GM18507 (cell line): ENCODE data around the gene RIMS1.
"Not testable (repeated sequence)": the region's sequence is repeated elsewhere in the genome, so short reads cannot be mapped to it uniquely, and the experiment has no call there.

ENCODE experiments used
- DNase-seq: peaks from one replicate; pipeline ENCODE4 v3.0.0; 2011; ENCODE audit warnings: low read depth; ENCODE audit not compliant: insufficient read length; ENCODE audit errors: extremely low spot score
- FAIRE-seq: peaks from 2 replicates; lab custom pipeline; 2011; peaks lifted over from hg19 to GRCh38; lab: Jason Lieb, UNC

Gene RIMS1

DNA sequence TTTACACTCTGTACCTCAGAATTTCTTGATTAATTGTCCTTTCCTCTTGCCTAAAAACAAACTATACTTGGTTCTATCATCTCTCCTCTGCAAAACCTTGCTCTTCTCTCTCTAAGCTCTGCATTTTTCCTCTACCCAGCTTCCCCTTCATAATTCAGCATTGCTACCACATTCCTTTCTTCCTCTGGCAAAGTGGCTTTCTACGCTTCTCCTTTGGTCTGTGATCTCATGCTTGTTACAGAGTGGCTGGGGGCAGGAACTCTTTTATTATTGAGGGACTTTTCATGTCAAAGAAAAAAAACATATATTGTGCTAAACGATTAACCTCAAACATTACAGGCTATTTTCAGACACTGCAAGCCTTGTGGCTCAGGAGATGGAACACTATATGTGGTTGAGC, 402.2 kb downstream of the RIMS1 start:
- FAIRE-seq (no peak), DNase-seq (no peak)

GRCh38 chr6:72290620-72291019, 404.3 kb downstream of the RIMS1 start:
- no peak for FAIRE-seq

GRCh38 chr6:72296375-72296774, 410.0 kb downstream of the RIMS1 start:
- no peak for FAIRE-seq
- DNase-seq: no peak

More at GRCh38 chr6:72290620-72291019, 404.3 kb downstream of the RIMS1 start:
- no peak for DNase-seq

DNA sequence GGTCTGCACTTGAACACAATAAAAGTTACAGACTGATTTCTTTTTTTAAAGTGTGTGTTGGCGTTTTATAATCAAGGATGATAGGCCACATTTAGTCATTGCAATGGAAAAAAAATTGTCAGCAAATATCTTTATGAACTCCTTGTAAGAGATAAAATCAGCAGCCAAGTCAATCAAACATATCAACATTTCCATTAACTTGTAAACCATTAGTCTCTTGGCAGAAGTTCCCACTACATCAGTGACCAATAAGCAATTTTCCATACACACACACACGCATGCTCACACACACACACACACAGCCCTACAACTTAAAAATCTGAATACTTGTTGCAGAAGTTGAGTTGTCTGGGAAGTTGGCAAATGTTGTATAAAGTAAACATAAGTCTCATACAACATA, 419.6 kb downstream of the RIMS1 start:
- FAIRE-seq: no peak
- DNase-seq: no peak

- FAIRE-seq (no peak), DNase-seq (no peak)
Observed at GRCh38 chr6:72316675-72317380, 430.5 kb downstream of the RIMS1 start.

DNA sequence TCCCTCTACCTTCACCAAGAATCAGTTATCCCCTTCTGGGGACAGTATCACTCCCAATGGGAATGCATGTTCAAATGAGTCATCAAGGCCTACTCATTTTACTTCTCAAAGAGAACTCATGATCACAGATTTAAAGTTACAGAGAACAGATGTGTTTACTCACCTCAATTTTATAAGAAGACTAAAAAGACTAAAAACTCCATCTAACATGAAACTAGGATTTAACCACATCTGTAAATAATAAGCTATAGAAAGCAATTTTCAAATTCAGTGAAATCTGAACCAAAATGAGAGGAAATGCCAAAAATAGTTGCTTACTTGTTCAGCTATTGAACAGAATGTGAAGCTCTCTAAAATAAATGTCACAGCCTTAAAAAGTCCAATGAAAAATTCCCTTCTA, 435.4 kb downstream of the RIMS1 start:
- no peak for DNase-seq
- no peak for FAIRE-seq

GRCh38 chr6:72322771-72323170, 436.4 kb downstream of the RIMS1 start:
- FAIRE-seq: no peak

GRCh38 chr6:72324591-72324990, 438.2 kb downstream of the RIMS1 start:
- DNase-seq: no peak
- FAIRE-seq: no peak

More at GRCh38 chr6:72322771-72323170, 436.4 kb downstream of the RIMS1 start:
- no peak for DNase-seq

DNA sequence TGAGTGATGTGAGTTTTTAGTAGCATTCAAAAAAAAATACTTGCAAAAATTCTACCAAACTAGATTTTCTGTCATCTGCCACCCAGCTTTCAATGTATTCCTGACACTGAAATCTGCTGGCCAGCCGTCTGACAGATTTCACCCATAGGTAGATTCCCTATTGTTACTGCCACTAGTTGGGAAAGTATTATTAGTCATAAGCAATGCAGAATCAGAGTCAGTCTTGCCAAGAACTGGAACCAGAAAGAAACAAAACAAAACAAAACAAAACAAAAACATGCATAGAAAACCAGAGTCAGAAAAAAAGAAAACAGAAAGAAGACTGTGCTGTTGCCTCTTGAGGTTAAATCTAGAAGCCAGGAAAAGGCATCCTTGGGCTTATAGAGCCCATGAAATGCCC, 442.4 kb downstream of the RIMS1 start:
- DNase-seq: no peak
- no peak for FAIRE-seq

DNA sequence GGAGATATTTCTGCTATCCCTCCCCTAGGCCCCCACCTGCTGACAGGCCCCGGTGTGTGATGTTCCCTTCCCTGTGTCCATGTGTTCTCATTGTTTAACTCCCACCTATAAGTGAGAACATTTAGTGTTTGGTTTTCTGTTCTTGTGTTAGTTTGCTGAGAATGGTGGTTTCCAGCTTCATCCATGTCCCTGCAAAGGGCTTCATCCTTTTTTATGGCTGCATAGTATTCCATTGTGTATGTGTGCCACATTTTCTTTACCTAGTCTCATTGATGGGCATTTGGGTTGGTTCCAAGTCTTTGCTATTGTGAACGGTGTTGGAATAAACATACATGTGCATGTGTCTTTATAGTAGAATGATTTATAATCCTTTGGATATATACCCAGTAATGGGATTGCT, 448.9 kb downstream of the RIMS1 start:
- FAIRE-seq, DNase-seq: not testable (repeated sequence)

- no peak for DNase-seq
- FAIRE-seq: no peak
Observed at GRCh38 chr6:72348926-72349325, 462.6 kb downstream of the RIMS1 start.

GRCh38 chr6:72350296-72350881, 464.0 kb downstream of the RIMS1 start:
- DNase-seq (no peak), FAIRE-seq (no peak)

- FAIRE-seq (no peak), DNase-seq (no peak)
Observed at GRCh38 chr6:72363844-72364740, 477.7 kb downstream of the RIMS1 start.

DNA sequence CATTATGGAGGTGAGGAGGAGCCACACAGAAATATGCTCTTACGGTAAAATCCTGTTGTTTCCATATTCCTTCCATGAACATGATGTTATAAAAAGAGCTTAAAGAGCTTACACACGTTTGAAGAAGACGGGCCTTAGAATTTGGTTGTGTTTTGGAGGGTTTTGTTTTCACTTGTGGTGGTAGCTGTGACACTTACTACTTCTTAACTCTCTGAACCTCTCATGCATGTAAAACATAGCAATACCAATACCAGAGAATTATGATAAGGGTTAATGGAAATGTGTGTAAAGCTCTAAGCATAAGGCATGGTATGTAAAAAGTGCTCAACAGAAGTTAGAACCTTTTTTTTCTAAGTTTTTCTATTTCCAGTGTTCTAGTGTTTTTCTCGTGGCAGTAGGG, 479.4 kb downstream of the RIMS1 start:
- no peak for DNase-seq
- no peak for FAIRE-seq

DNA sequence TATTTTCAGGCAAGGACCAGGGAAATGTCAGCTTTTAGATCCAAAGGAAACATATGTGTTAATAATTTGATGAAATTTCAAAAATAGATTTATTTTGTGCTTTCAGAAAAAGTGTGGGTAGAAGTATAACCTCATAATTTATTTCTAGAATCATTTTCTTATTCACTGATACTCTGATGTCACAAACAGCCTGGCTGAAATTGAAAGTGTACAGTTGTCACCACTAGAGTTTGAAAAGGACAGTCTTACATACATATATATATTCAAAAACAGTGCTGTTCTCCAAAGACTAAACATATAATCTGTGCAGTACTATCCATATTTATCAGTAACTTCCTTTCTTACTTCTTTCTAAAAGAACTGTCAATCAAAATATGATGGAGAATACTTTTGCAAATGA, 481.1 kb downstream of the RIMS1 start:
- no peak for FAIRE-seq

GRCh38 chr6:72371473-72371872, 485.1 kb downstream of the RIMS1 start:
- DNase-seq (no peak), FAIRE-seq (no peak)

More for the DNA sequence above, 481.1 kb downstream of the RIMS1 start:
- DNase-seq: no peak

- DNase-seq (no peak), FAIRE-seq (no peak)
Observed at GRCh38 chr6:72374172-72374571, 487.8 kb downstream of the RIMS1 start.

GRCh38 chr6:72374857-72375256, 488.5 kb downstream of the RIMS1 start:
- DNase-seq: no peak
- no peak for FAIRE-seq

GRCh38 chr6:72376736-72377135, 490.4 kb downstream of the RIMS1 start:
- DNase-seq (no peak), FAIRE-seq (no peak)

DNA sequence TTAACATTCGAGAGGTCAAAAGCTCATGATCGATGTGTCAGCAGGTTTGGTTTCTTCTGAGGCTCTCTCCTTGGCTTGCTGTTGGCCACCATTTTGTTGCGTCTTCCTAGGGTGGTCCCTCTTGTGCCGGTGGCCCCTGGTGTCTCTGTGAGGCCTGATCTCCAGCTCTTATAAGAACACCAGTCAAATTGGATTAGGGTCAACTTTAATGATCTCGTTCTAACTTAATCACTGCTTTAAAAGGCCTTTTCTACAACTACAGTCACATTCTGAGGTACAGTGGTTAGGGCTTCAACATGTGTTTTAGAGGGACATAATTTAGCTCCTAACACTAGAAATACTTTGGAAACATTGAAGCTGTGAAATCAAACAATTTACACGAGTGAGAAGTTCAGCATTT, 494.7 kb downstream of the RIMS1 start:
- DNase-seq (no peak), FAIRE-seq (no peak)
